Calu3 (cell line): ENCODE results near the gene SCARF2. TPM values are rescaled to one million over a fixed set of nuclear protein-coding genes. Genes with fewer than 3 reads are reported as not detected.

ENCODE experiments used
- BruUV-seq: library from RNA; stranded (reverse); fragments of 400-500 nt; replicated peaks from 2 replicates; lab custom pipeline; 2021; lab: Mats Ljungman, UMichigan
- CTCF ChIA-PET: fragments of 300-600 bp; sonication (Branson Sonifier 250); formaldehyde crosslinking; loops from one replicate; lab custom pipeline; 2022; ENCODE audit warnings: antibody characterized with exemption; lab: Charles Lee
- DNase-seq: peaks from one replicate; pipeline ENCODE4 v3.0.0; 2022
- H3K27ac Mint-ChIP-seq: one replicate; pipeline ENCODE4 v1.8.0; 2022; ENCODE audit warnings: mixed read lengths; ENCODE audit not compliant: unreplicated experiment
- H3K27me3 Mint-ChIP-seq: one replicate; pipeline ENCODE4 v1.8.0; 2022; ENCODE audit warnings: mixed read lengths; ENCODE audit not compliant: unreplicated experiment
- H3K36me3 Mint-ChIP-seq: one replicate; pipeline ENCODE4 v1.8.0; 2022; ENCODE audit warnings: mild to moderate bottlenecking, moderate library complexity, mixed read lengths; ENCODE audit not compliant: insufficient read depth, unreplicated experiment
- H3K4me1 Mint-ChIP-seq: one replicate; pipeline ENCODE4 v1.8.0; 2022; ENCODE audit warnings: mild to moderate bottlenecking, low read depth, mixed read lengths; ENCODE audit not compliant: unreplicated experiment
- H3K4me3 Mint-ChIP-seq: one replicate; pipeline ENCODE4 v1.8.0; 2022; ENCODE audit warnings: mild to moderate bottlenecking, low read depth, moderate library complexity, mixed read lengths; ENCODE audit not compliant: unreplicated experiment
- H3K9me3 Mint-ChIP-seq: one replicate; pipeline ENCODE4 v1.8.0; 2022; ENCODE audit warnings: low read depth, mixed read lengths; ENCODE audit not compliant: unreplicated experiment
- CTCF ChIP-seq: fragments of 200-600 bp; IDR thresholded peaks from one replicate; pipeline ENCODE4 v1.8.0; 2022; ENCODE audit warnings: antibody characterized with exemption; ENCODE audit not compliant: unreplicated experiment
- intact Hi-C: fragments of 100-400 bp; cut with micrococcal nuclease; formaldehyde crosslinking; loops from one replicate; pipeline ENCODE4 v1.10.0; 2022; ENCODE audit not compliant: unreplicated experiment
- total RNA-seq: library from RNA; stranded (reverse); gene quantifications from 2 replicates; pipeline ENCODE4 v1.2.3, GENCODE V29; 2022

Gene SCARF2
- total RNA-seq, 1 experiment from 2014 or later: 0.68 TPM

DNA sequence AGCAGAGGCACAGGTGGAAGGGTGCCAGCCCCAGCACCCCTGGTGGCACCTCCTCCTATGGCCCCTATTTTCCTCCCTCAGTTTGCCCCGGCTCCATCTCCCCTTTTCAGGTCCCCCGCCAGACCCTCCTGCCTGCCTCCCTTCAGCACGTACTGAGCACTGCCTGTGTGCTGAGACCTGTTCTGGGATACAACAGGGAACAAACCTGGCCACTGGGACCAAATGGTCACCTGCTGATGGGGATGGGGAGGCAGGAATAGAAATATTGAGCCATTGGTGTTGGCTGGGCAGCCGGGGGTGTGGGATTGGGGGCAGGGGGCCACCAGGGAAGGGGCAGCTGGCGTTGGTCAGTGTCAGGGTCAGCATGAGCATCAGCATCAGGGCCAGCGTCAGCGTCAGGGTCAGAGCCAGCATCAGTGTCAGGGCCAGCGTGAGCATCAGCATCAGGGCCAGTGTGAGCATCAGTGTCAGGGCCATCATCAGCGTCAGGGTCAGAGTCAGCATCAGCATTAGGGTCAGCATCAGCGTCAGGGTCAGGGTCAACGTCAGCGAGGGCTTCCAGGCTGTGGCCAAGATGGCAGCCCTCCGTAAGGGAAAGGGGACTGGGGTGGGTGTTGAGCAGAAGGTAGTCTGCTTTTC is 36.1 kb downstream of the SCARF2 start:
- intact Hi-C loops: no loop called here
- no peak for DNase-seq
- H3K27ac Mint-ChIP-seq: no peak overlapping the region
- TF ChIP-seq CTCF: no peak
- peaks cover 7% of the 10 kb centered on the region for H3K4me1 Mint-ChIP-seq
- H3K36me3 Mint-ChIP-seq: no peaks in the 10 kb centered on the region
- BruUV-seq: no TSS peak
- H3K27me3 Mint-ChIP-seq: no peaks in the 10 kb centered on the region
- H3K4me3 Mint-ChIP-seq: no peak overlapping the region
- H3K9me3 Mint-ChIP-seq: no peaks in the 10 kb centered on the region
- CTCF ChIA-PET: no interaction called here

DNA sequence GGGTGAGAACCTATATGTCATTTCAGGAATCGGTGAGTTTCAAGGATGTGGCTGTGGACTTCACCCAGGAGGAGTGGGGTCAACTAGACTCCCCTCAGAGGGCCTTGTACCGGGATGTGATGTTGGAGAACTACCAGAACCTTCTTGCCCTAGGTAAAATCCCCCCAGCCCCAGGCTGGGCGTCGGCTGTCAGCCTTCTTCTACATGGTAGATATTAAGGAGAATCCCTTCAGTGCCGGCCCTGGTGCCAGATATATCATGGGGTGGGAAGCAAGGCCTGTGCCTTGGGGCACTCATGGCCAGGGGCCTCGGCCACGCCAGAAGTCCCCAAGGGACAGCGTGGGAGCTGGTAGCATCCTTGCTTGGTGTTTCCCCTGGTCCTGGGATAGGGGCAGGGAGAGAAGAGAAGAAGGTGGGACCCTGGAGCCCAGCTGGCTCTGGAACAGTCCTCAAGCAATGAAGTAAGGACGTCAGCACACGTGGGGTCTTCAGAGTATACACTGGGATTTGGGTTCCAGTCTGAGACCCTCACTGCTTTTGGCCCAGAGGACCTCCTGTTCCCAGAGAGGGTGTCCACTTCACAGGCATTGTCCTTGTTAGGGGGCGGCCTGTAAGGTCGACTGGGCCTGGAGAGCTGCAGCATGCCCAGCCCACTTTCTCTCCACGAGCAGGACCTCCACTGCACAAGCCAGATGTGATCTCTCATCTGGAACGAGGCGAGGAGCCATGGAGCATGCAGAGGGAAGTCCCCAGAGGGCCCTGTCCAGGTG is 36.8 kb downstream of the SCARF2 start:
- H3K4me3 Mint-ChIP-seq: no peak overlapping the region

GRCh38 chr22:20399866-20400605 is 37.6 kb downstream of the SCARF2 start:
- BruUV-seq: no TSS peak

More for the DNA sequence above, 36.8 kb downstream of the SCARF2 start:
- Mint-ChIP-seq H3K9me3 (no peaks in the 10 kb centered on the region), H3K36me3 (no peaks in the 10 kb centered on the region), H3K27ac (no peak overlapping the region), H3K4me1 (peaks cover 14% of the 10 kb centered on the region), H3K27me3 (no peaks in the 10 kb centered on the region)
- BruUV-seq: no TSS peak
- DNase-seq: no peak
- intact Hi-C loops: no loop called here
- CTCF ChIA-PET: no interaction called here
- TF ChIP-seq CTCF: no peak

More at GRCh38 chr22:20399866-20400605, 37.6 kb downstream of the SCARF2 start:
- Mint-ChIP-seq H3K4me1 (peaks cover 21% of the 10 kb centered on the region), H3K4me3 (no peak overlapping the region), H3K9me3 (no peaks in the 10 kb centered on the region), H3K27me3 (no peaks in the 10 kb centered on the region), H3K27ac (no peak overlapping the region), H3K36me3 (peaks cover 6% of the 10 kb centered on the region)
- DNase-seq: no peak
- no peak for TF ChIP-seq CTCF
- intact Hi-C loops: no loop called here
- CTCF ChIA-PET: no interaction called here
